ENCODE results near the gene REEP1.

DNA sequence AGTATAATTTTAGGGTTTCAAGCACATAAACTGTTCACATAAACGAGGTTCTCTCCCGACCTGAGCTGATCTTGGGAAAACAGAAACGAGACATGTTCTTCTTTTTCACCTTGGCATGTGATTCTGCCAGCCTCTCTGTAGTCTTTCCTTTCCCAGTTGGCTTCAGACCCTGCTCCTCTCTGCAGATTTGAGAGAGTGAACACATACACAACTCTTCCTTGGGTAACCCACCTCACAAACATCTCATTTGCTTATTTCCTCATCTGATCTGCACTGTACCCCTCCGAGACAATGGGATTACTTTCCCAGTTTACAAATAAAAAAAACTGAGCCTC lies 46.1 kb downstream of the REEP1 start:
- TF ChIP-seq, protein P1, sequence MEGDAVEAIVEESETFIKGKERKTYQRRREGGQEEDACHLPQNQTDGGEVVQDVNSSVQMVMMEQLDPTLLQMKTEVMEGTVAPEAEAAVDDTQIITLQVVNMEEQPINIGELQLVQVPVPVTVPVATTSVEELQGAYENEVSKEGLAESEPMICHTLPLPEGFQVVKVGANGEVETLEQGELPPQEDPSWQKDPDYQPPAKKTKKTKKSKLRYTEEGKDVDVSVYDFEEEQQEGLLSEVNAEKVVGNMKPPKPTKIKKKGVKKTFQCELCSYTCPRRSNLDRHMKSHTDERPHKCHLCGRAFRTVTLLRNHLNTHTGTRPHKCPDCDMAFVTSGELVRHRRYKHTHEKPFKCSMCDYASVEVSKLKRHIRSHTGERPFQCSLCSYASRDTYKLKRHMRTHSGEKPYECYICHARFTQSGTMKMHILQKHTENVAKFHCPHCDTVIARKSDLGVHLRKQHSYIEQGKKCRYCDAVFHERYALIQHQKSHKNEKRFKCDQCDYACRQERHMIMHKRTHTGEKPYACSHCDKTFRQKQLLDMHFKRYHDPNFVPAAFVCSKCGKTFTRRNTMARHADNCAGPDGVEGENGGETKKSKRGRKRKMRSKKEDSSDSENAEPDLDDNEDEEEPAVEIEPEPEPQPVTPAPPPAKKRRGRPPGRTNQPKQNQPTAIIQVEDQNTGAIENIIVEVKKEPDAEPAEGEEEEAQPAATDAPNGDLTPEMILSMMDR (IDR thresholded peaks at IDR 0.05), result no peak
- TF ChIP-seq EZH2 (IDR thresholded peaks at IDR 0.05; ENCODE audit: borderline replicate concordance, insufficient read depth, low read depth, low read length, poor library complexity, severe bottlenecking), result no peak

Measured in B cell (primary cell).